Measurements from ENCODE around the gene TMEM150A.

- TF ChIP-seq GATA3 (IDR thresholded peaks at IDR 0.05; ENCODE audit: low read depth, low read length) (no peak), GATA2 (IDR thresholded peaks at IDR 0.05; ENCODE audit: low read depth, low read length) (no peak)
These were observed 11.5 kb downstream of the TMEM150A start for GRCh38 chr2:85590950-85591349.
